Body of pancreas (tissue), 4 donors: ENCODE measurements around the gene ERICH2. TPM values are rescaled to one million over a fixed set of nuclear protein-coding genes. Genes with fewer than 3 reads are reported as not detected.

Experiments
- ATAC-seq: fragments of 150-250 bp; one replicate; pipeline ENCODE4 v1.9.1; 2016
- DNase-seq, 4 donors: peaks; one replicate each; pipeline ENCODE4 v3.0.0-alpha.2; 2019
- H3K27ac ChIP-seq, 4 donors: fragments of 200-600 bp; sonication (generic); 1 replicate in 3 of 4; 2 replicates in 1 of 4; pipeline versions ENCODE4 v1.5.1 to v1.6.1; 2016 to 2019; ENCODE audit warnings: mild to moderate bottlenecking in 1 of 4, mixed read lengths in 1 of 4, moderate library complexity in 1 of 4
- H3K27me3 ChIP-seq, 2 donors: fragments of 200-600 bp; sonication (generic); one replicate each; pipeline ENCODE4 v1.6.0; 2016; ENCODE audit warnings: mild to moderate bottlenecking in 1 of 2
- H3K36me3 ChIP-seq, 2 donors: fragments of 200-600 bp; sonication (generic); replicated peaks in 1 of 2; 2 replicates each; pipeline ENCODE4 v1.5.1; 2016; ENCODE audit warnings: low read depth in 2 of 2; ENCODE audit not compliant: insufficient read depth in 1 of 2
- H3K4me1 ChIP-seq: fragments of 200-600 bp; sonication (generic); one replicate; pipeline ENCODE4 v1.6.0; 2016
- H3K4me3 ChIP-seq, 2 donors: fragments of 200-600 bp; sonication (generic); 1 replicate in 1 of 2; 2 replicates in 1 of 2; pipeline ENCODE4 v1.5.1; 2016 to 2019
- H3K9me3 ChIP-seq, 3 donors: fragments of 200-600 bp; sonication (generic); 1 replicate in 2 of 3; 2 replicates in 1 of 3; pipeline ENCODE4 v1.5.1; 2016
- CTCF ChIP-seq, 7 experiments: fragments of 450-650 bp in 4 of 7; fragments of 200-600 bp in 3 of 7; sonication (generic) in 3 of 7; IDR thresholded peaks; one replicate each; pipeline ENCODE4 v1.5.1; 2016 to 2019; ENCODE audit warnings: antibody characterized with exemption in 7 of 7
- POLR2A ChIP-seq, 3 donors: fragments of 450-650 bp; IDR thresholded peaks; one replicate each; pipeline ENCODE4 v1.6.1; 2016; ENCODE audit warnings: antibody characterized with exemption in 3 of 3, mild to moderate bottlenecking in 2 of 3
- WGBS, 2 donors: methylation state at CpG; one replicate each; pipeline ENCODE4 v1.1.5; 2017; 5-methylcytosine and 5-hydroxymethylcytosine counted together
- intact Hi-C: fragments of 100-400 bp; cut with DNase I; formaldehyde crosslinking; loops from one replicate; pipeline ENCODE4 v1.15.1; 2023
- total RNA-seq, 2 donors: library from RNA; depleted of rRNA; stranded (reverse); fragments of >200 nt; gene quantifications; one replicate each; pipeline ENCODE4 v1.1.0, GENCODE V29; 2016

The ERICH2 gene
- total RNA-seq, 2 donors from 2014 or later, result not detected

GRCh38 chr2:170818036-170818751 is 48.0 kb downstream of the ERICH2 start:
- ATAC-seq (no peak), DNase-seq (no peak)
- H3K4me1 ChIP-seq, result peaks cover 72% of the 10 kb centered on the region
- TF ChIP-seq POLR2A (IDR thresholded peaks at IDR 0.05) (no peak), CTCF (IDR thresholded peaks at IDR 0.05) (no peak)
- intact Hi-C loops, result loop anchor here (10.0 kb wide), 3 partner anchors 413 to 583 kb away; no protein-coding TSS in a partner anchor
- no peaks in the 10 kb centered on the region for H3K36me3 ChIP-seq
- 0 to 3% methylated on average over 3 to 60 of the region's 60 CpGs for WGBS, 2 donors
- H3K4me3 ChIP-seq, result no peak overlapping the region
- H3K27ac ChIP-seq, result no peak overlapping the region
- no peaks in the 10 kb centered on the region for H3K9me3 ChIP-seq
- peaks cover 0 to 73% of the 10 kb centered on the region in 2 donors for H3K27me3 ChIP-seq

- Histone ChIP-seq H3K36me3 (no peaks in the 10 kb centered on the region), H3K4me1 (peaks cover 72% of the 10 kb centered on the region), H3K27ac (no peak overlapping the region), H3K9me3 (no peaks in the 10 kb centered on the region), H3K4me3 (no peak overlapping the region), H3K27me3 (peaks cover 0 to 71% of the 10 kb centered on the region in 2 donors)
- 6 to 7% methylated on average over 19 to 30 of the region's 30 CpGs for WGBS, 2 donors
- intact Hi-C loops, result loop anchor here (10.0 kb wide), 3 partner anchors 414 to 584 kb away; no protein-coding TSS in a partner anchor
- ATAC-seq (no peak), DNase-seq (no peak)
- no peak for TF ChIP-seq CTCF (IDR thresholded peaks at IDR 0.05)
- TF ChIP-seq POLR2A (IDR thresholded peaks at IDR 0.05), result no peak
Observed at GRCh38 chr2:170818752-170819470, 48.7 kb downstream of the ERICH2 start.

- H3K4me1 ChIP-seq, result peaks cover 72% of the 10 kb centered on the region
- H3K27me3 ChIP-seq, result peaks cover 0 to 62% of the 10 kb centered on the region in 2 donors
- no peak for ATAC-seq
- H3K27ac ChIP-seq, result no peak overlapping the region
- WGBS, 2 donors, result 14 to 23% methylated on average over 25 to 45 of the region's 45 CpGs
- H3K4me3 ChIP-seq, result no peak overlapping the region
- H3K9me3 ChIP-seq, result no peaks in the 10 kb centered on the region
- TF ChIP-seq POLR2A (IDR thresholded peaks at IDR 0.05) (no peak), CTCF (IDR thresholded peaks at IDR 0.05) (no peak)
- no peaks in the 10 kb centered on the region for H3K36me3 ChIP-seq
- intact Hi-C loops, result loop anchor here (10.0 kb wide), 3 partner anchors 415 to 585 kb away; no protein-coding TSS in a partner anchor
- DNase-seq, result peak in 1 of 4 donors; percentile 15
Observed at GRCh38 chr2:170819680-170820664, 49.8 kb downstream of the ERICH2 start.

GRCh38 chr2:170820757-170821530 is 50.8 kb downstream of the ERICH2 start:
- no peaks in the 10 kb centered on the region for H3K9me3 ChIP-seq
- H3K27ac ChIP-seq, result no peak overlapping the region
- DNase-seq, result no peak
- H3K27me3 ChIP-seq, result peaks cover 0 to 54% of the 10 kb centered on the region in 2 donors
- TF ChIP-seq CTCF (IDR thresholded peaks at IDR 0.05) (no peak), POLR2A (IDR thresholded peaks at IDR 0.05) (no peak)
- H3K36me3 ChIP-seq, result no peaks in the 10 kb centered on the region
- intact Hi-C loops, result no loop called here
- peaks cover 62% of the 10 kb centered on the region for H3K4me1 ChIP-seq
- WGBS, 2 donors, result 7 to 8% methylated on average over 16 to 18 of the region's 18 CpGs
- ATAC-seq, result no peak
- H3K4me3 ChIP-seq, result no peak overlapping the region
